KG1 (cell line): Measurements from ENCODE around the gene GPR17.

ENCODE experiments used
- DNase-seq: peaks from one replicate; lab custom pipeline; 2025; lab: John Stamatoyannopoulos, UW

The GPR17 gene, protein sequence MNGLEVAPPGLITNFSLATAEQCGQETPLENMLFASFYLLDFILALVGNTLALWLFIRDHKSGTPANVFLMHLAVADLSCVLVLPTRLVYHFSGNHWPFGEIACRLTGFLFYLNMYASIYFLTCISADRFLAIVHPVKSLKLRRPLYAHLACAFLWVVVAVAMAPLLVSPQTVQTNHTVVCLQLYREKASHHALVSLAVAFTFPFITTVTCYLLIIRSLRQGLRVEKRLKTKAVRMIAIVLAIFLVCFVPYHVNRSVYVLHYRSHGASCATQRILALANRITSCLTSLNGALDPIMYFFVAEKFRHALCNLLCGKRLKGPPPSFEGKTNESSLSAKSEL

DNA sequence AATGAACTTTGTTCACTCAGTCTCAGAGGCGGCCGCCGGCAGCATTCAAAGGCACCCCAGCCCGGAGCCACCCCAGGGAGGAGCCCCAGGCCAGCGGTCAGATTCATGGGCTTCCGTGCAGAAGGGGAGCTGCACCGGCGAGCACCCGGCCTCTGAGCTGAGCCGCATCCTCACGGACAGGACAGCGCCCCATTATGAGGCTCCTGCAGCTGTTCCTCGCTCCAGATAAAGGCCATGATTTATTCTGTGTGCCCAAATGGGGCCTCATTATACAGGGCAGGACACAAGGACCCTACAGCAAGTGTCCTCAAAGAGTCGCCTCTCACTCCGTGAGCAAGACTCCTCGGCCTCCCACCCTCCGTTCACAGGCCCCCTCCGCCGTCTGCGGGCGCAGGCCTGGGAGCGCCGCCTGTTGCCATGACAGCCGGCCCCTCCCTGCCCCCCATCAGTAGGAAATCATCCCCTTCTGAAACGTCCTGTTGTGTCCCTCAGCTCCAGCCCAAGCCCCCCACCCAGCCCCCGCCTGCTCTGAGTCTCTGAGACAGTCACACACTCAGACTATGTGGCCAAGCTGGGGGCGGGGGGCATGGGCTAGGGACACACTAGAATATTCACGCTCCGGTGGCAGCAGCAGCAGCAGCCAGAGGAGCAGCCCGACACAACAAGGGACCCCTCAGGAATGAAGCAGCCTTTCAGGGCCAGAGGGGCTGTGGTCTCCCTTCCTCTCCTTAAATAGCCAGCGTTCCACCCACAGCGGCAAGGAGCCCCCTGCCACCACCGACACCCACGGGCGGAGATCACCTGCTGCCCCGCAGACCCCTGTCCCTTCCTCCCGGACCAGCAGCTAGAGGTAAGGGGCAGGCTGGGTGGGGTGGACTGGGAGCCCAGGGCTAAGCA, at the start of gene GPR17:
GPR17 (plus strand) TSS at position 759 of the 897 bp plus-strand sequence. CDS start 4,583 bp downstream, outside the sequence.
- DNase-seq: no peak

DNA sequence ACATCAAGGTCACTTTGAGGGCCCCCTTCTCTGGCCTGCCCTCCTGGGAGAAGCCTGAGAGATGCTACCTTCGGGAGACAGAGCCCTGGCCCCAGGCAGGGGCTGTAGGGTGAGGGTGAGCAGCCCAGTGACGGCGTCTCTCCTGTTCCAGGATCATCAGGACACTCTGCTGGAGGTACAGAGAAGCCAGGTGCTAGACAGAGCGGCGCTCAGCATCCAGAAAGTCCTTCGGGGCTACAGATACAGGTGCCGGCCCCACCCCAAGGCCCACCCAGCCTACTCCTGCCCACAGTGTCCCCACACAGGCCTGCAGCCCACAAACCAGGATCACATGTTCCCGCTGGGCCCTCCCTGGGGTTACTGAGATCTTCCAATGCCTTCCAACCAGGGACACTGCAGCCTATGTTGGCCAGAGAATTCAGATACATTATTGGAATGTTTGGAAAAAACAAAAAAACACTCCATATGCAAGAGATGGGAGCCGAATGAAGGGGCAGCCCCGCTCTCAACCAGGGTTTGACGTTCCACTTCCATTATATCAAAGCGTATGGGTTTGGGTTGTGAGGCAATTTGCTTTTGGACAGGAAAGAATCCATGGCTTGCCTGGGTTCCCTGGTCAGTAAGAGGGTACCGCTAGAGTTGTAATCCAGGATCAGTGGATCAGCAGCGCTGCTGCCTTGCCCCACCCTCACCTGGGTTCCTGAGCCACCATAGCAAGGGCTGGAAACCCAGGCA, 49.5 kb upstream of the GPR17 start:
- no peak for DNase-seq

GRCh38 chr2:127597046-127597983, 48.6 kb upstream of the GPR17 start:
- no peak for DNase-seq

GRCh38 chr2:127597984-127598380, 48.0 kb upstream of the GPR17 start:
- DNase-seq: no peak

- no peak for DNase-seq
Measured at GRCh38 chr2:127598711-127599110, 47.2 kb upstream of the GPR17 start.

- no peak for DNase-seq
Measured at GRCh38 chr2:127599211-127599610, 46.7 kb upstream of the GPR17 start.

DNA sequence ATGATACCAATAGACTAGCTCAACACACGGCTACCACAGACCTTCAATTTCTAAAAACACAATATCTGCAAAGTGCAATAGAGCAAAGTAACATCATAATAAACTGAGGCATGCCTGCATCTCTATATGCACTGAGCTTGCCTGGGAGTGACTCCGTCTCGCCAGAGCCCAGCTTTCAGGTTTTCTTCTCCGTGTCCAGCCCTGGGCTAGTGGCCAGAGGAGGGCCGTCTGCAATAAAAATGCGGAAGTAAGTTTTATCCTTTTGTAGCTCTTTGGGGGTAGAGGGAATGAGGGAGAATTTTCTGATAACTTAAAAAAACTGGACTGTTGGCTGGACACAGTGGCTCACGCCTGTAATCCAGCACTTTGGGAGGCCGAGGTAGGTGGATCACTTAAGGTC, 41.0 kb upstream of the GPR17 start:
- DNase-seq: no peak

- no peak for DNase-seq
Measured at GRCh38 chr2:127605691-127606263, 40.2 kb upstream of the GPR17 start.

- DNase-seq: no peak
Measured at GRCh38 chr2:127606625-127607398, 39.1 kb upstream of the GPR17 start.

GRCh38 chr2:127607399-127607908, 38.5 kb upstream of the GPR17 start:
- DNase-seq: no peak

- no peak for DNase-seq
Measured at GRCh38 chr2:127608061-127609030, 37.6 kb upstream of the GPR17 start.

DNA sequence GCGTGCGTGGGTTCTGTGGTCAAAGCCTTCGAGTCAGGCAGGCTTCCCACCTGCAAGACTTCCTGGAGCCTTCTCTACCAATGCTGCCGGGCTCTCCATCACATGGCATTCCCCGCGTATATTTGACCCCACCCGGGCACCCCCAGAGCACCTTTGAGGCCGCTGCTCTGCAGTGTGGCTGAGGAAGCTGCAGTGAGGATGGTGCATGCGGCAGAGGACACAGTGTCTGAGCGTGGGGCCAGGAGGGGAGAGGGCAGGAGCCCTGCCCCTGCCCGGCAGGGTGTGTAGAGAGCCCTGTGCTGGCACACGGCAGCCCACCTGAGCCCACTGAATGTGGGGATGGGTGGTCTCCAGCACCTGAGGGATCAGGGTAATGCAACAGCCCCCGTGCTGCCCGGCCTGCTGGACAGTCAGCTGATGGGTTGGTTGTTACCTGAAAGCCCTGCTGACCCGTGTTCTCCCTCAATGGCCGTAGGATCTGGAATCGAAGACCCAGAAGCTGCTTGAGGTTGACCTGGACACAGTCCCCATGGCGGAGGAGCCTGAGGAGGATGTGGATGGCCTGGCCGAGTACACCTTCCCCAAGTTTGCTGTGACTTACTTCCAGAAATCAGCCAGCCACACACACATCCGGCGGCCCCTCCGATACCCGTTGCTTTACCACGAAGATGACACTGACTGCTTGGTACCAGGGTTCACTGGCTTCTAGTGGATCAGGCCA, 36.8 kb upstream of the GPR17 start:
- no peak for DNase-seq

DNA sequence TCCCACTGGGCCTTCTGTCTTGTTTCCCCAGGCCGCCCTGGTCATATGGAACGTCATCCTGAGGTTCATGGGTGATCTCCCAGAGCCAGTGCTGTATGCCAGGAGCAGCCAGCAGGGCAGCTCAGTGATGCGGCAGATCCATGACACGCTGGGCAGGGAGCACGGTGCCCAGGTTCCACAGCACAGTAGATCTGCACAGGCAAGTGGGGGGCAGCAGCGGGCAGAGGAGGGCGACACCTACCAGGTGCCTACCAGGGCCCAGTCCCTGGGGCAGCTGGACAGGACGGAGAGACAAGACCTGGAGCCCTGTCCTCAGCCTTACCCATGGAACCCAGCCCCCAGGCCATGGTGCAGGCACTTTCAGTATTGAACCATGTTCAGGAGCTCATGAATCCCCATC, 36.1 kb upstream of the GPR17 start:
- no peak for DNase-seq

- DNase-seq: no peak
Measured at GRCh38 chr2:127610561-127610960, 35.4 kb upstream of the GPR17 start.

DNA sequence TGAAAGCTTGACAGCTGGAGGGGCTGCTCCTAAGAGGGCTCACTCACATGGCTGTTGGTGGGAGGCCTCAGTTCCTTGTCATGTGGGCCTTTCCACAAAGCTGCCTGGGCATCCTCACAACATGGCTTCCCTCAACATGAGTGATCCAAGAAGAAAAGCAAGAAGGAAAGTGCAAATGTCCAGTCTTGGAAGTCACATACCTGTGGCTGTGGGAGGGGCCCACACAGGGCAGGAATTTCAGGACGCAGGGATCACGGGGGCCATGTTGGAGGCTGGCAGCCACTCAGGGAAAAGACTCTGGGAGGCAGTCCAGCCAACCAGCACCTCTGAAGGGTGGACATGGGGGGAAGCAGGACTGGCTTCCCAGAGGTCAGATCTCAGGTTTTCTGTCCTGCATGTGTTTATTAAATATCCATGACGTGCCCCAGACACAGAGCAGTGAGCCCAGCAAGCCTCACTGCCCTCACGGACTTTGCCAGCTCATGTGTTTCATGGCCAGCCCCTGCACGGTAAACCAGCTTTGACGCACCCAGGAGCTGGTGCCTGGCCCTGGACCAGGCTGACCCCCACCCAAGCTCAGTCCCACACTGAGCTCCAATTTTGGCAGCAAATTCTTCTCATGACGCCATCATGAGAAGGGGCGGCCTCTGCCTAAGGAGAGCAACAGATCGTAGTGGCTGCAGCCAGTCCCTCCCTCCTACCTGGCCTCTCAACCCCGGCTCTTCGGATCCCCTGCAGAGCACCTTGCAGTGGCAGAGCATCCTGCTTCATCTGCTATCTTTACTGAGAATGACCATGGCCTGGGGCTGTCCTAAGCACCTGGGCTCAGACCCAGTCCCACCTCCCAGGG, 34.7 kb upstream of the GPR17 start:
- DNase-seq: no peak

DNA sequence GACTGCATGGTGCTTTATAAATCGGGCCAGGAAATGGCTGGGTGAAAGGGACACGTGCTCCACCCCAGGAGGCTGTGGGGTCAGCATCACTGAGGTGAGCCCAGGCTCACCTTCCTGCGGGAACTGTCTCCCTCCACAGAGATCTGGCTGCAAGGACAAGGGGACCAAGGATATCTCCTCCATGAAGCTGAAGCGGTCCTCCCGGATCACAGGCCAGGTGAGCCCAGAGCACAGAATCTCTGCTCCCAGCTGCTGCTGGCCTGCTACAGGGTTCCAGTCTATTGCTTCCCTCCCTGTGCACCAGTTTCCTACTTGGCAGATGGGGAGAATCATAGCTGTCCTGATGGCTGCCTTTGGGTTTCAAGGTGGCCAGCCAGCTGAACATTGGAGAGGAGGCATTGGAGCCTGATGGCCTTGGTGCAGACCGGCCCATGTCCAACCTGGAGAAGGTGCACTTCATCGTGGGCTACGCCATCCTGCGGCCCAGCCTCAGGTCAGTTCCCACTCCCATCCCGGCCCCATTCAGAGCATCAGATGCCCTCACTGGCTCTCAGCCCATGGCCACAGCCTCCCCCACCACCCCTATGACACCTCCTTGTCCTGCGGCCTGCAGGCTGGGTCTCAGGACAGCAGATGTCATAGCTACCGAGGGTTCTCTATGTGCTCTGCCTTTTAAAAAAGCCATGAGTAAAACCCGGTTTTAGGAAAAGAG, 33.7 kb upstream of the GPR17 start:
- DNase-seq: no peak
